HepG2 (cell line): ENCODE results near the gene DMAC2L. TPM values are rescaled to one million over a fixed set of nuclear protein-coding genes. Genes with fewer than 3 reads are reported as not detected.

Experiments used
- ASH2L ChIP-seq: fragments of 300-600, 200-600 bp; sonication (generic); IDR thresholded peaks from 2 replicates; pipeline ENCODE4 v1.7.0; 2017; ENCODE audit warnings: low read depth, mild to moderate bottlenecking, moderate library complexity, mixed read lengths, low read length; ENCODE audit not compliant: insufficient read length
- CEBPB ChIP-seq: IDR thresholded peaks from 2 replicates; pipeline ENCODE4 v1.6.1; 2011; ENCODE audit warnings: low read depth, low read length, improper control_type of control experiment, borderline replicate concordance
- CTCF ChIP-seq: sonication (generic); formaldehyde crosslinking; IDR thresholded peaks from 2 replicates; pipeline ENCODE4 v1.5.0; 2020; ENCODE audit warnings: mild to moderate bottlenecking, missing genetic modification reagents, moderate library complexity
- GATAD1 ChIP-seq: IDR thresholded peaks from 2 replicates; pipeline ENCODE4 v1.6.1; 2016; ENCODE audit warnings: missing genetic modification reagents, missing compliant biosample characterization
- HMG20B ChIP-seq: conservative IDR thresholded peaks from 2 replicates; pipeline ENCODE4 v1.6.1; 2016; ENCODE audit warnings: missing genetic modification reagents, missing compliant biosample characterization
- ISX ChIP-seq: sonication (generic); formaldehyde crosslinking; conservative IDR thresholded peaks from 2 replicates; pipeline ENCODE4 v1.5.0; 2020; ENCODE audit warnings: missing genetic modification reagents
- KLF9 ChIP-seq: IDR thresholded peaks from 2 replicates; pipeline ENCODE4 v1.6.1; 2016; ENCODE audit warnings: low read depth
- MTA3 ChIP-seq: sonication (generic); formaldehyde crosslinking; IDR thresholded peaks from 2 replicates; pipeline ENCODE4 v1.4.0; 2020; ENCODE audit warnings: missing genetic modification reagents
- MZF1 ChIP-seq: sonication (generic); formaldehyde crosslinking; IDR thresholded peaks from 2 replicates; pipeline ENCODE4 v1.8.1; 2023; ENCODE audit warnings: mild to moderate bottlenecking, missing genetic modification reagents, borderline replicate concordance
- SETDB1 ChIP-seq: sonication (generic); formaldehyde crosslinking; IDR thresholded peaks from 2 replicates; pipeline ENCODE4 v1.5.1; 2020; ENCODE audit warnings: missing genetic modification reagents, mild to moderate bottlenecking, borderline replicate concordance
- SIN3A ChIP-seq: IDR thresholded peaks from 2 replicates; pipeline ENCODE4 v1.6.1; 2011; ENCODE audit warnings: low read depth, mild to moderate bottlenecking, control low read depth, low read length, borderline replicate concordance
- STAT6 ChIP-seq: sonication (generic); formaldehyde crosslinking; IDR thresholded peaks from 2 replicates; pipeline ENCODE4 v1.4.0; 2020; ENCODE audit warnings: missing genetic modification reagents, mild to moderate bottlenecking, borderline replicate concordance
- ZHX2 ChIP-seq, 2 experiments: sonication (generic) in 1 of 2; formaldehyde crosslinking in 1 of 2; IDR thresholded peaks; 2 replicates each; pipeline versions ENCODE4 v1.6.1 to v1.9.0; 2014 to 2022; ENCODE audit warnings: antibody characterized with exemption in 1 of 2, borderline replicate concordance in 1 of 2, inconsistent platforms in 1 of 2, low read depth in 1 of 2, missing genetic modification reagents in 1 of 2
- ZNF230 ChIP-seq: sonication (generic); formaldehyde crosslinking; IDR thresholded peaks from 2 replicates; pipeline ENCODE4 v1.4.0; 2020; ENCODE audit warnings: mild to moderate bottlenecking, missing genetic modification reagents
- ZNF740 ChIP-seq: sonication (generic); formaldehyde crosslinking; IDR thresholded peaks from 2 replicates; pipeline ENCODE4 v1.4.0; 2020; ENCODE audit warnings: missing genetic modification reagents
- ZNF768 ChIP-seq: sonication (generic); formaldehyde crosslinking; IDR thresholded peaks from 2 replicates; pipeline ENCODE4 v1.4.0; 2020; ENCODE audit warnings: missing genetic modification reagents
- ZNF772 ChIP-seq: sonication (generic); formaldehyde crosslinking; IDR thresholded peaks from 2 replicates; pipeline ENCODE4 v1.5.0; 2020; ENCODE audit warnings: mild to moderate bottlenecking, missing genetic modification reagents
- polyA plus RNA-seq, 8 experiments: library from polyadenylated mRNA; depleted of rRNA in 3 of 8; stranded (reverse) in 7 of 8; unstranded in 1 of 8; fragments of >200 nt; fragmentation: Illumina TruSeq in 4 of 8; extraction: Trizol in 4 of 8; gene quantifications; 2 replicates each; pipeline versions ENCODE4 v1.2.1 to v1.2.3, GENCODE V29; 2011 to 2016; ENCODE audit warnings: low read depth in 4 of 8, missing spikeins in 1 of 8, mixed read lengths in 1 of 8; ENCODE audit not compliant: insufficient read depth in 1 of 8
- total RNA-seq, 5 experiments: library from RNA; depleted of rRNA; stranded (reverse); fragments of >200 nt; fragmentation: Illumina TruSeq; extraction: Trizol; gene quantifications; 2 replicates each; pipeline ENCODE4 v1.2.3, GENCODE V29; 2016; ENCODE audit warnings: low read depth in 1 of 5

The DMAC2L gene
- total and polyA plus RNA-seq, 2 of the 13 experiments (the other 11 are each of a cell fraction or from before 2014, with no cell fraction given), result 19.4 to 23.2 TPM

GRCh38 chr14:50311337-50311971 is 670 bp upstream of the DMAC2L start (continued):
- TF ChIP-seq STAT6 (CRISPR knock-in tag) (0 out of 2 replicates have a peak, but pooled peaks have one; percentile 57), SETDB1 (CRISPR knock-in tag) (no peak), ASH2L (no peak), ZNF230 (CRISPR knock-in tag) (no peak), CEBPB (no peak), MZF1 (CRISPR knock-in tag) (no peak), ZNF768 (CRISPR knock-in tag) (no peak), SIN3A (0 out of 2 replicates have a peak, but pooled peaks have one; percentile 1), ZHX2 (IDR thresholded peaks at IDR 0.05; ENCODE audit: low read depth) (no peak), ZHX2 (CRISPR knock-in tag; IDR thresholded peaks at IDR 0.05; ENCODE audit: borderline replicate concordance) (no peak), ISX (CRISPR knock-in tag) (no peak), ZNF772 (CRISPR knock-in tag) (no peak), GATAD1 (CRISPR knock-in tag) (no peak), CTCF (CRISPR knock-in tag) (no peak), KLF9 (CRISPR knock-in tag) (no peak), HMG20B (CRISPR knock-in tag) (0 out of 2 replicates have a peak, but pooled peaks have one; percentile 7), MTA3 (CRISPR knock-in tag) (no peak), ZNF740 (CRISPR knock-in tag) (no peak)
